Tibial artery (tissue), 4 donors: Measurements from ENCODE around the gene TEAD3.

ENCODE experiments used
- DNase-seq, 2 donors: peaks; one replicate each; pipeline ENCODE4 v3.0.0-alpha.2; 2019
- H3K27ac ChIP-seq, 2 donors: fragments of 200-600 bp; sonication (generic) in 1 of 2; 1 replicate in 1 of 2; 2 replicates in 1 of 2; pipeline ENCODE4 v1.5.1; 2018 to 2019; ENCODE audit warnings: mild to moderate bottlenecking in 1 of 2
- H3K27me3 ChIP-seq, 2 donors: fragments of 200-600 bp; sonication (generic) in 1 of 2; one replicate each; pipeline versions ENCODE4 v1.5.1 to v1.6.0; 2016 to 2019
- H3K36me3 ChIP-seq, 3 donors: fragments of 200-600 bp; sonication (generic) in 2 of 3; one replicate each; pipeline ENCODE4 v1.5.1; 2016 to 2019; ENCODE audit warnings: mild to moderate bottlenecking in 2 of 3
- H3K4me1 ChIP-seq, 4 donors: fragments of 200-600 bp; sonication (generic) in 2 of 4; 1 replicate in 3 of 4; 2 replicates in 1 of 4; pipeline ENCODE4 v1.5.1; 2016 to 2019
- H3K4me3 ChIP-seq, 2 donors: fragments of 200-600 bp; sonication (generic) in 1 of 2; 1 replicate in 1 of 2; 2 replicates in 1 of 2; pipeline ENCODE4 v1.5.1; 2018 to 2019; ENCODE audit warnings: mild to moderate bottlenecking in 2 of 2
- H3K9me3 ChIP-seq, 3 donors: fragments of 200-600 bp; sonication (generic) in 1 of 3; one replicate each; pipeline ENCODE4 v1.5.1; 2016 to 2019
- CTCF ChIP-seq, 2 experiments: fragments of 200-600 bp in 1 of 2; fragments of 450-650 bp in 1 of 2; IDR thresholded peaks; one replicate each; pipeline ENCODE4 v1.5.1; 2017 to 2019; ENCODE audit warnings: antibody characterized with exemption in 2 of 2, mild to moderate bottlenecking in 1 of 2, moderate library complexity in 1 of 2
- intact Hi-C: fragments of 100-400 bp; cut with DNase I; formaldehyde crosslinking; loops from one replicate; pipeline ENCODE4 v1.15.0; 2023; ENCODE audit warnings: low total_unique reads

The TEAD3 gene

GRCh38 chr6:35445691-35446090 lies 51.2 kb downstream of the TEAD3 start:
- Histone ChIP-seq H3K27ac (no peak overlapping the region), H3K27me3 (no peaks in the 10 kb centered on the region), H3K4me3 (no peak overlapping the region), H3K4me1 (no peaks in the 10 kb centered on the region), H3K36me3 (no peaks in the 10 kb centered on the region), H3K9me3 (no peaks in the 10 kb centered on the region)
- TF ChIP-seq CTCF (IDR thresholded peaks at IDR 0.05): no peak
- no peak for DNase-seq
- intact Hi-C loops: no loop called here

- no peak overlapping the region for H3K27ac ChIP-seq
- TF ChIP-seq CTCF (IDR thresholded peaks at IDR 0.05): no peak
- no peaks in the 10 kb centered on the region for H3K27me3 ChIP-seq
- intact Hi-C loops: loop anchor here (5.0 kb wide), 1 partner anchor 86 kb away; no protein-coding TSS in a partner anchor
- no peaks in the 10 kb centered on the region for H3K9me3 ChIP-seq
- no peaks in the 10 kb centered on the region for H3K36me3 ChIP-seq
- no peaks in the 10 kb centered on the region for H3K4me1 ChIP-seq
- H3K4me3 ChIP-seq: no peak overlapping the region
- no peak for DNase-seq
These were observed 53.4 kb downstream of the TEAD3 start for GRCh38 chr6:35443341-35444030.

- Histone ChIP-seq H3K36me3 (no peaks in the 10 kb centered on the region), H3K4me3 (no peak overlapping the region), H3K27ac (no peak overlapping the region), H3K27me3 (no peaks in the 10 kb centered on the region), H3K9me3 (no peaks in the 10 kb centered on the region), H3K4me1 (no peaks in the 10 kb centered on the region)
- intact Hi-C loops: loop anchor here (5.0 kb wide), 1 partner anchor 85 kb away; no protein-coding TSS in a partner anchor
- DNase-seq: no peak
- no peak for TF ChIP-seq CTCF (IDR thresholded peaks at IDR 0.05)
These were observed 54.2 kb downstream of the TEAD3 start for GRCh38 chr6:35442693-35443092.

- DNase-seq: no peak
- Histone ChIP-seq H3K27me3 (no peaks in the 10 kb centered on the region), H3K27ac (no peak overlapping the region), H3K9me3 (no peaks in the 10 kb centered on the region), H3K36me3 (no peaks in the 10 kb centered on the region), H3K4me3 (no peak overlapping the region), H3K4me1 (no peaks in the 10 kb centered on the region)
- intact Hi-C loops: loop anchor here (5.0 kb wide), 1 partner anchor 84 kb away; no protein-coding TSS in a partner anchor
- no peak for TF ChIP-seq CTCF (IDR thresholded peaks at IDR 0.05)
These were observed 55.2 kb downstream of the TEAD3 start for GRCh38 chr6:35441642-35442041.

GRCh38 chr6:35441205-35441604 lies 55.7 kb downstream of the TEAD3 start:
- Histone ChIP-seq H3K9me3 (no peaks in the 10 kb centered on the region), H3K36me3 (no peaks in the 10 kb centered on the region), H3K27me3 (no peaks in the 10 kb centered on the region), H3K27ac (no peak overlapping the region), H3K4me1 (no peaks in the 10 kb centered on the region), H3K4me3 (no peak overlapping the region)
- intact Hi-C loops: loop anchor here (5.0 kb wide), 1 partner anchor 84 kb away; no protein-coding TSS in a partner anchor
- TF ChIP-seq CTCF (IDR thresholded peaks at IDR 0.05): no peak
- no peak for DNase-seq
